ENCODE measurements around the gene DLGAP1.
"Not testable (repeated sequence)": the region's sequence is repeated elsewhere in the genome, so short reads cannot be mapped to it uniquely, and the experiment has no call there.

The DLGAP1 gene

GRCh38 chr18:3722649-3723433 is 732.3 kb downstream of the DLGAP1 start:
- no peak for DNase-seq (ENCODE audit: low read depth, low spot score)

- DNase-seq (ENCODE audit: low read depth, low spot score) = no peak
These were observed 733.1 kb downstream of the DLGAP1 start for GRCh38 chr18:3721771-3722648.

- DNase-seq (ENCODE audit: low read depth, low spot score) = no peak
These were observed 734.1 kb downstream of the DLGAP1 start for GRCh38 chr18:3720818-3721545.

GRCh38 chr18:3720159-3720558 is 734.9 kb downstream of the DLGAP1 start:
- DNase-seq (ENCODE audit: low read depth, low spot score) = no peak

GRCh38 chr18:3717376-3718025 is 737.6 kb downstream of the DLGAP1 start:
- DNase-seq (ENCODE audit: low read depth, low spot score) = no peak

GRCh38 chr18:3716116-3716660 is 738.9 kb downstream of the DLGAP1 start:
- DNase-seq (ENCODE audit: low read depth, low spot score) = no peak

GRCh38 chr18:3715231-3716080 is 739.7 kb downstream of the DLGAP1 start:
- no peak for DNase-seq (ENCODE audit: low read depth, low spot score)

- DNase-seq (ENCODE audit: low read depth, low spot score) = no peak
These were observed 741.4 kb downstream of the DLGAP1 start for GRCh38 chr18:3713708-3714107.

- DNase-seq (ENCODE audit: low read depth, low spot score) = no peak
These were observed 741.9 kb downstream of the DLGAP1 start for GRCh38 chr18:3713166-3713565.

- DNase-seq (ENCODE audit: low read depth, low spot score) = no peak
These were observed 742.6 kb downstream of the DLGAP1 start for GRCh38 chr18:3712491-3712890.

- DNase-seq (ENCODE audit: low read depth, low spot score) = no peak
These were observed 744.3 kb downstream of the DLGAP1 start for GRCh38 chr18:3710712-3711301.

GRCh38 chr18:3709205-3709604 is 745.9 kb downstream of the DLGAP1 start:
- no peak for DNase-seq (ENCODE audit: low read depth, low spot score)

GRCh38 chr18:3706279-3707097 is 748.6 kb downstream of the DLGAP1 start:
- no peak for DNase-seq (ENCODE audit: low read depth, low spot score)

- no peak for DNase-seq (ENCODE audit: low read depth, low spot score)
These were observed 750.4 kb downstream of the DLGAP1 start for GRCh38 chr18:3704556-3705344.

- no peak for DNase-seq (ENCODE audit: low read depth, low spot score)
These were observed 751.4 kb downstream of the DLGAP1 start for GRCh38 chr18:3703732-3704176.

- not testable (repeated sequence) for DNase-seq (ENCODE audit: low read depth, low spot score)
These were observed 755.2 kb downstream of the DLGAP1 start for GRCh38 chr18:3699707-3700567.

All from activated CD4-positive, CD25-positive, alpha-beta regulatory T cell treated with anti-CD3 and anti-CD28 coated beads, Interleukin-2, amount 50 U/mL, for 16 hours (primary cell).